Mucosa of descending colon (tissue), 3 donors: ENCODE results near the gene UFM1. TPM values are rescaled to one million over a fixed set of nuclear protein-coding genes. Genes with fewer than 3 reads are reported as not detected.
"Not testable (repeated sequence)": the region's sequence is repeated elsewhere in the genome, so short reads cannot be mapped to it uniquely, and the experiment has no call there.

Experiments
- ATAC-seq: fragments of 200-7000 bp; cut with Tn5 transposase; one replicate; pipeline ENCODE4 v1.9.1; 2020; ENCODE audit warnings: mild to moderate bottlenecking, moderate library complexity
- DNase-seq, 3 donors: peaks; one replicate each; pipeline ENCODE4 v3.0.0-alpha.2; 2020
- H3K36me3 ChIP-seq: fragments of 200-600 bp; one replicate; pipeline ENCODE4 v1.8.0; 2021; ENCODE audit warnings: low read depth, mild to moderate bottlenecking
- H3K4me1 ChIP-seq: fragments of 200-600 bp; one replicate; pipeline ENCODE4 v1.8.0; 2021; ENCODE audit warnings: low read depth, mild to moderate bottlenecking
- H3K4me3 ChIP-seq: fragments of 200-600 bp; one replicate; pipeline ENCODE4 v1.8.0; 2021; ENCODE audit warnings: mild to moderate bottlenecking
- H3K9me3 ChIP-seq: fragments of 200-600 bp; one replicate; pipeline ENCODE4 v1.8.0; 2021; ENCODE audit warnings: mild to moderate bottlenecking
- intact Hi-C, 2 donors: fragments of 100-400 bp; cut with DNase I in 1 of 2; cut with micrococcal nuclease in 1 of 2; formaldehyde crosslinking; loops; one replicate each; pipeline versions ENCODE4 v1.11.0 to v1.11.1; 2022; cut with DNase I, micrococcal nuclease
- total RNA-seq, 3 donors: library from RNA; stranded (reverse); fragmentation: NEBNext Ultra II Directional in 2 of 3; extraction: Animal tissue kit (Norgen Biotek cat#: 25700) in 2 of 3; gene quantifications; one replicate each; pipeline versions ENCODE4 v1.2.1 to v1.2.4, GENCODE V29; 2021 to 2023
- TF ChIP-seq, protein P1 (sequence below): fragments of 200-600 bp; IDR thresholded peaks from one replicate; pipeline ENCODE4 v1.8.0; 2022; ENCODE audit warnings: antibody characterized with exemption, mild to moderate bottlenecking
- donor health status: DM: no; HTN: no; CAD: no; lungs with moderate emphysema.
- donor health status: DM: no; HTN: no; CAD: no.
- donor health status: DM: no; HTN: yes; CAD: no.

UFM1 gene
- total RNA-seq, 3 donors from 2014 or later, result 50.5 to 56.6 (median 50.9) TPM

DNA sequence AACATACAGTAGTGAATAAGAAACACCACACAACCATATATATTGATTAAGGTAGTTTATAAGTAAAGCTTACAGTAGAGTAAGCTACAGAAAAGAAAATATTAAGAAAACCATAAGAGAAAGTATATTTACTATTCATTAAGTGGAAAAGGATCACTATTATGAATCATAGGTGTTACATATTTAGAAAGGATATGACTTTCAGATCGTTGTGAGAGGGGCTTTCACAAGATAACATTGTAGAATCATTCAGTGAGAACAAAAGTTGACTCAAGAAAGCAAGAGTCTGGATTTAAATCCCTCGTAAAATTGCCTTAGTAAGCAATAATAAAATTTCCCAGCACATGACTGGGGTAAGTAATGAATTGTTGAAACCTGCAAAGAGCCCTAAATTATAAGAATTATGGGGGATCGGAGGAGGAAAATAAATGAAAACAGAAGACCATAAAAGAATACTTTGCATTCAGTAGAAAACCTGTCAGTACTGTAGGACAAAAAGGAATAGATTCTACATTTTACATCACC lies 6.0 kb downstream of the UFM1 start:
- intact Hi-C loops, result no loop called here
- DNase-seq, result no peak
- H3K4me3 ChIP-seq, result no peak overlapping the region
- H3K4me1 ChIP-seq, result peaks cover 12% of the 10 kb centered on the region
- no peak for ATAC-seq
- no peaks in the 10 kb centered on the region for H3K36me3 ChIP-seq
- H3K9me3 ChIP-seq, result no peaks in the 10 kb centered on the region
- TF ChIP-seq, protein P1, sequence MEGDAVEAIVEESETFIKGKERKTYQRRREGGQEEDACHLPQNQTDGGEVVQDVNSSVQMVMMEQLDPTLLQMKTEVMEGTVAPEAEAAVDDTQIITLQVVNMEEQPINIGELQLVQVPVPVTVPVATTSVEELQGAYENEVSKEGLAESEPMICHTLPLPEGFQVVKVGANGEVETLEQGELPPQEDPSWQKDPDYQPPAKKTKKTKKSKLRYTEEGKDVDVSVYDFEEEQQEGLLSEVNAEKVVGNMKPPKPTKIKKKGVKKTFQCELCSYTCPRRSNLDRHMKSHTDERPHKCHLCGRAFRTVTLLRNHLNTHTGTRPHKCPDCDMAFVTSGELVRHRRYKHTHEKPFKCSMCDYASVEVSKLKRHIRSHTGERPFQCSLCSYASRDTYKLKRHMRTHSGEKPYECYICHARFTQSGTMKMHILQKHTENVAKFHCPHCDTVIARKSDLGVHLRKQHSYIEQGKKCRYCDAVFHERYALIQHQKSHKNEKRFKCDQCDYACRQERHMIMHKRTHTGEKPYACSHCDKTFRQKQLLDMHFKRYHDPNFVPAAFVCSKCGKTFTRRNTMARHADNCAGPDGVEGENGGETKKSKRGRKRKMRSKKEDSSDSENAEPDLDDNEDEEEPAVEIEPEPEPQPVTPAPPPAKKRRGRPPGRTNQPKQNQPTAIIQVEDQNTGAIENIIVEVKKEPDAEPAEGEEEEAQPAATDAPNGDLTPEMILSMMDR, result no peak

DNA sequence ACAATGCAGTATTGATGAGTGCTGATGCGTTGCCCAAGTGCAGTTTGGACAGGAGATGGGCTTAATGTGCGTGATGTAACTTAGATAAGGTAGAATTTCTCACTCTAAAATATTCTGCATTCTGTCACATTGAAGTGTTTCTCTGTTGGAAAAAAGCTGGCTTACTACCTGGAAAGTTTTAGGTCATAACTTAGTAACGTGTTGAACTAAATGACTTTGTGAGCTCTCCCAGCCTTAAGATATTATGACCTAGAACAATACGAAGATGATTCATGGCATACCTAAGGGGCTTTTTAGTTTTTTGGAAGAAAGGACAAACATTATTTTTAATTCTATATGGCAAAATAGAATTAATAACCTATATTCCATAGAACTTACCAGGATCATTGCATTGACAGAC lies 9.0 kb downstream of the UFM1 start:
- Histone ChIP-seq H3K9me3 (no peaks in the 10 kb centered on the region), H3K36me3 (no peaks in the 10 kb centered on the region), H3K4me3 (no peak overlapping the region), H3K4me1 (no peaks in the 10 kb centered on the region)
- intact Hi-C loops, result no loop called here
- TF ChIP-seq, protein P1, result no peak
- ATAC-seq (no peak), DNase-seq (no peak)

DNA sequence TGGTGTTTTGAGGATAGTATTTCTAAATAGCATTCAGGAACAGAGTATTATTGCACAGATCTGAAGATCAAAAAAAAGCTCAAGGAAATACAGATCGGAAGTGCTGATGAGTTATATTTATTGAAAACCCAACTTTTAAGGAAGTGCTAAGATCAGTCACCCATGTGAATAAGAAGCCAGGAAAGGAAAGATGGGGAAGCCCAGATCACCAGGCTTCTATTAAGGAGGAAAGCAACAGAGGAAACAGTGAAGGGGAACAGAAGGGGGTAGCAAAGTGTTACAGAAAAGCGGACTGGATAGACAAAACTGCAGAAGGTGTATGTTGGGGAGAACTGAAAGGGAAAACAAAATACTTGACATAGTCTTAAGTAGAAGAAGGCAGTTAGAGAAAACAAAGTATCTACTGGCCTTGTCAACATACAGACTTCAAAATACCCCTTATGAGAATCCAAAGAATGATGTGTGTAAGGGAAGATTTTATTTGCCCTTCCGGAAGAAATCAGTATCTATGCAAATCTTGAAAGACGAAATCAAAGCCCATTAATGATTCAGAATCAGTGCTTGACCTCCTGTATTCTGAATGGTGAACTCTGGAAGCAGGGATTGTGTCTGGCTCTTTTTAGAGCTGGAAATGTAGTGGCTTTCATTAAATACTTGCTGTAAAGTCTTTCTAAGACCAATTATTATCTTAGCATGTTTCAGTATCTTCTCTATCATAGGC lies 12.1 kb downstream of the UFM1 start:
- TF ChIP-seq, protein P1, result no peak
- H3K4me3 ChIP-seq, result no peak overlapping the region
- intact Hi-C loops, result no loop called here
- no peaks in the 10 kb centered on the region for H3K4me1 ChIP-seq
- H3K9me3 ChIP-seq, result no peaks in the 10 kb centered on the region
- ATAC-seq (no peak), DNase-seq (no peak)
- no peaks in the 10 kb centered on the region for H3K36me3 ChIP-seq

DNA sequence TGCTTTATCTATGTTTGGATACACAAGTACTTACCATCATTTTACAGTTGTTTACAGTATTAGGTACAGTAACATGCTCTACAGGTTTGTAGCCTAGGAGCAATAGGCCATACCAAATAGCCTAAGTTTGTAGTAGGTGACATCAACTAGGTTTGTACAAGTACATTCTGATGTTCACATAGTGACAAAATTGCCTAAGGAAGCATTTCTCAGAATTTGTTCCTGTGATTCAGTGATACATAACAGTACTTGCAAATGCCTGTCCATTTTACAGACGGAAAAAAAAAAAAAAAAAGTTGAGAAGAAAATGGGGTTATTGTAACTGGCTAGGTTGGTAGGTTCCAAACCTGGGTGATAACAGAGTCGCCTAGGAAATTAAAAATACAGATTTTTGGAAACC lies 13.6 kb downstream of the UFM1 start:
- Histone ChIP-seq H3K36me3 (no peaks in the 10 kb centered on the region), H3K9me3 (no peaks in the 10 kb centered on the region), H3K4me1 (no peaks in the 10 kb centered on the region), H3K4me3 (no peak overlapping the region)
- DNase-seq (no peak), ATAC-seq (no peak)
- intact Hi-C loops, result no loop called here
- TF ChIP-seq, protein P1, result no peak

DNA sequence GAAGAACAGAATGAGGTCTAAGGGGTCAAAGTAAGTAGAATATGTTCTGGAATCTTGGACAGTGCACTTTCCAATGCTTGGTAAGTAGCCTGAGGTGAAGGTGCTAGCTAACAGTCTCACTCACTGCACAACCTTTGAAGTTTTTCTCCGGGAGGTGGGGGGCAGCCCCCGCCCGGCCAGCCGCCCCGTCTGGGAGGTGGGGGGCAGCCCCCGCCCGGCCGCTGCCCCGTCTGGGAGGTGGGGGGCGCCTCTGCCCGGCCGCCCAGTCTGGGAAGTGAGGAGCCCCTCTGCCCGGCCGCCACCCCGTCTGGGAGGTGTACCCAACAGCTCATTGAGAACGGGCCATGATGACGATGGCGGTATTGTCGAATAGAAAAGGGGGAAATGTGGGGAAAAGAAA lies 14.1 kb downstream of the UFM1 start:
- H3K36me3 ChIP-seq, intact Hi-C loops, ATAC-seq, H3K9me3 ChIP-seq, H3K4me1 ChIP-seq, H3K4me3 ChIP-seq, DNase-seq: not testable (repeated sequence)

DNA sequence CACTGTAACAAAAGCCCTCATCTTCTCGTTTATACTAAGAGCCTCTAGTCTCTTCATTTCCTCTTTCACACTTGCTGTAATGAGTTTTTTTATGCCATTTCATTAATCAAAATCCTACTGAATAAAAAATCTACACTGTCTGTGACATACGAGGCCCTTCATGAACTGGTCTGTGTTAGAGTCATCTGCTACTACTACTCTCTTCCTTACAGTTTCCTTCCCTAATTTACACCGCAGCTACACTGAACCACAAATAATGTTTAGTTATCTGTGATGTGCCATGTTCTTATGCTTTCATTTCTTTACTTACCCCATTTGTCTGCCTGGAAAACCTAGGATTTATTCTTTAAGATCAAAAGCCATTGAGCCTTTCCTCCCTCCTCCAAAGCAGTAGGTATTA lies 16.0 kb downstream of the UFM1 start:
- no peaks in the 10 kb centered on the region for H3K36me3 ChIP-seq
- TF ChIP-seq, protein P1, result no peak

More for the DNA sequence above, 16.0 kb downstream of the UFM1 start:
- no peaks in the 10 kb centered on the region for H3K9me3 ChIP-seq
- ATAC-seq, result no peak
- intact Hi-C loops, result no loop called here
- no peaks in the 10 kb centered on the region for H3K4me1 ChIP-seq
- DNase-seq, result no peak
- no peak overlapping the region for H3K4me3 ChIP-seq
